ENCODE data around the gene CES5A.
"Not testable (repeated sequence)": the region's sequence is repeated elsewhere in the genome, so short reads cannot be mapped to it uniquely, and the experiment has no call there.

Gene CES5A

DNA sequence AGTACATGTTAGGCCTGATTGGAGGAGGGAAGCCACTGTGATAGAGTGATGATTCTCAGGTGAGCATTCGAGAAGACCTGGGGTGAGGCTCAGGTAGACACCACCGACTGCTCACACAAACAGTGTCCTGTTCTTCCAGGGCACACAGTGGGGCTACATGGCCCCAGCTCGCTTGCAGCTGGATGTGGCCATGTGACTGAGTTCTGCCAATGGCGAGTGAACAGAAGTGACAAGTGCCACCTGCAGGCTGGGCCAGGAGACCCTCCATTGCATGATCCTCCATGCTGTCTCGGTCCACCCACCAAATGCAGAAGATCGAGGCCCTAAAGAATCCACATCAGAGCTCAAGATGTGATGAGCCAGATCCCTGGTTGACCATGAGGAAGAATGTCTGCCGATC is 6.2 kb downstream of the CES5A start:
- H3K4me3 ChIP-seq (ENCODE audit: low read length) = no peak overlapping the region
- no peaks in the 10 kb centered on the region for H3K36me3 ChIP-seq (ENCODE audit: control insufficient read depth, insufficient read depth, low read length)
- H3K9ac ChIP-seq (ENCODE audit: low read length) = no peak overlapping the region
- no peaks in the 10 kb centered on the region for H3K27me3 ChIP-seq (ENCODE audit: control insufficient read depth, insufficient read depth, low read length)
- no peaks in the 10 kb centered on the region for H3K4me1 ChIP-seq (ENCODE audit: control insufficient read depth, insufficient read depth, low read length)
- H3K27ac ChIP-seq (ENCODE audit: low read depth, low read length) = no peak overlapping the region

DNA sequence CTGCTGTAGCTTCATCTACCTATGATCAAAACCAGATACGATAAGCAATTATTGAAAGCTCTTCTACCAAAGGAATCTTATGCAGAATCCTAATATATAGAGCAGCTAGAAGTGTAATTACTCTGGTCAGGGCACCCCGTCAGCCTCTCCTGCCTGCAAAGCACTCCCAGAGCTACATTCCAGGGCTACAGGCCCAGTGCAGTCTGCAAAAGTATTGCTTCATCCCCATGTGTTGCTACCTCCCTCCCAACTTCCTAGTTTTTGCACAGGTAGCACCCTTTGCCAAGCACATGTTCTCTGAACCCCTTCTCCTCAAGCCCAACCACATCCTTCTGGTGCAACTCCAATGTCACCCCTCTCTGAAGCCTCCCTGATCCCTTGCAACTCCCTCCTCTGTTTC is 7.0 kb downstream of the CES5A start:
- Histone ChIP-seq H3K4me3 (ENCODE audit: low read length) (no peak overlapping the region), H3K27me3 (ENCODE audit: control insufficient read depth, insufficient read depth, low read length) (no peaks in the 10 kb centered on the region), H3K36me3 (ENCODE audit: control insufficient read depth, insufficient read depth, low read length) (no peaks in the 10 kb centered on the region), H3K4me1 (ENCODE audit: control insufficient read depth, insufficient read depth, low read length) (no peaks in the 10 kb centered on the region), H3K27ac (ENCODE audit: low read depth, low read length) (no peak overlapping the region), H3K9ac (ENCODE audit: low read length) (no peak overlapping the region)

DNA sequence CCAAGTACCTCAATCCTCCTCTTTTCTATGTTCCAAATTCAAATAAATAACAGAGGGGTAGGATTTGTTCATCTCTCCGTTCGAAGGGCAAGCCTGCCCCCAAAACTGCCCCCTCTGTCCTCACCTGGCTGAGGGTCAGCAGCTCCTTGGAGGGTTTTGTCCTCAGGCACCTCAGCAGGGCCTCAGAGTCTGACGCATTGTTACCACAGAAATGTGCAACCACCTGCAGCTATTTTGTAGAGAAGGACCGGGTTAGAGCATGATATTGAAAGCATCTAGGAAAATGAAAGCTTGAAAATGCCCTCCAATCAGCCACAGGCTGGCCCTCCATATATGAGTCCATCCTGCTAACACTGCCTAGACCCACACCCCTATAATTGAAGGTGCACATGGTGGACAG is 13.9 kb downstream of the CES5A start:
- H3K27ac ChIP-seq (ENCODE audit: low read depth, low read length) = no peak overlapping the region
- no peak overlapping the region for H3K4me3 ChIP-seq (ENCODE audit: low read length)
- no peak overlapping the region for H3K9ac ChIP-seq (ENCODE audit: low read length)
- H3K4me1 ChIP-seq (ENCODE audit: control insufficient read depth, insufficient read depth, low read length) = no peaks in the 10 kb centered on the region
- H3K36me3 ChIP-seq (ENCODE audit: control insufficient read depth, insufficient read depth, low read length) = no peaks in the 10 kb centered on the region
- no peaks in the 10 kb centered on the region for H3K27me3 ChIP-seq (ENCODE audit: control insufficient read depth, insufficient read depth, low read length)

DNA sequence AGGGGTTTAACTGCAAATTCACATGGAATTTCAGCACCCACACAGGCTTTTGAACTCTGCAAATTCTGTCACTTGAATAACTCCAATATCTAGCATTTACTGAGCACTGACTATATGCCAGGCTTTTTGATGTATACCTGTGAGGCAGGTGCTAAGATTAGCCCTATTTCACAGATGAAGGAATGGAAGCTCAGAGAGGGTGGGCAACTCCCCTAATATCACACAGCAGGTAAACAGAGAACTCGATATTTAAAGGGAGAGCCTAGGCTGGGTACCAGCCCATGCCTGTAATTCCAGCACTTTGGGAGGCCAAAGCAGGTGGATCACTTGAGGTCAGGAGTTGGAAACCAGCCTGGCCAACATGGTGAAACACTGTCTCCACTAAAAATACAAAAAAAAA is 17.5 kb downstream of the CES5A start:
- not testable (repeated sequence) for H3K27ac ChIP-seq (ENCODE audit: low read depth, low read length); H3K4me1 ChIP-seq (ENCODE audit: control insufficient read depth, insufficient read depth, low read length); H3K27me3 ChIP-seq (ENCODE audit: control insufficient read depth, insufficient read depth, low read length); H3K9ac ChIP-seq (ENCODE audit: low read length); H3K4me3 ChIP-seq (ENCODE audit: low read length); H3K36me3 ChIP-seq (ENCODE audit: control insufficient read depth, insufficient read depth, low read length)

DNA sequence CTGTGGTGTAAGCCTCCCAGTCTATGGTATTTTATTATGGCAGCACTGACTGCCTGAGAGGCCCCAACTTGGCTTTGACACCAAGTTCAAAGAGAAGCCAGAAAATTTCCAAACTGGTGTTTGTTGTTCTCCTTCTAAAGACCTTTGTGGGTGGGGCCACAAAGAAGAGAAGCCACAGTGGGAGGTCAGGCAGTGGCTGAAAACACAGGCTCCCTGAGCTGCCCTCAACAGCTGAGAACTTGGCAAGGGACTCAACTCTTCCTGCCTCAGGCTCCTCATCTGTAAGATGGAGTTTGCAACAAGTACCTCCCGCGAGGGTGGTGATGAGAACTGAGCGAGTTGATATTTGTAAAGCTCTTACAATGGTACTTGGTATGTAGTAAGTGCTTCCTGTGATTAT is 18.2 kb downstream of the CES5A start:
- no peaks in the 10 kb centered on the region for H3K4me1 ChIP-seq (ENCODE audit: control insufficient read depth, insufficient read depth, low read length)
- H3K36me3 ChIP-seq (ENCODE audit: control insufficient read depth, insufficient read depth, low read length) = no peaks in the 10 kb centered on the region
- H3K4me3 ChIP-seq (ENCODE audit: low read length) = no peak overlapping the region
- no peak overlapping the region for H3K27ac ChIP-seq (ENCODE audit: low read depth, low read length)
- no peaks in the 10 kb centered on the region for H3K27me3 ChIP-seq (ENCODE audit: control insufficient read depth, insufficient read depth, low read length)
- H3K9ac ChIP-seq (ENCODE audit: low read length) = no peak overlapping the region

DNA sequence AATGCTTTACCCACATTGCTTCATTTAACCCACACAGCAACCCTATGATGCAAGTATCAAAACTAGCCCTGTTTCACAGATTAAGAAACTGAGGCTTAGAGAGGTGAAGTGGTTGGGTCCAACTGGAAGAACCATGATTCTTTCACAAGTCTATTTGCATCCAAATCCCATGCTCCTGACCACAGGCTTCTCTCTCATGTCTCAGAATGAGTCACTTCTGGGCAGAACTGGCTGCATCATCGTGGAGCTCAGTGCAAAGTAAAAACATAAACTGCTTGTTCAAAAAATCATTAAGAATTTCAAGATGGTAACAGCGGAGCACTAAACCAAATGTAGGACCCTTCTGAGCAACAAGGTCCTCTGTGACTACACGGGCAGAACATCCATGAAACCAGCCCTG is 22.1 kb downstream of the CES5A start:
- Histone ChIP-seq H3K4me3 (ENCODE audit: low read length) (no peak overlapping the region), H3K27me3 (ENCODE audit: control insufficient read depth, insufficient read depth, low read length) (no peaks in the 10 kb centered on the region), H3K36me3 (ENCODE audit: control insufficient read depth, insufficient read depth, low read length) (no peaks in the 10 kb centered on the region), H3K9ac (ENCODE audit: low read length) (no peak overlapping the region), H3K4me1 (ENCODE audit: control insufficient read depth, insufficient read depth, low read length) (no peaks in the 10 kb centered on the region), H3K27ac (ENCODE audit: low read depth, low read length) (no peak overlapping the region)

DNA sequence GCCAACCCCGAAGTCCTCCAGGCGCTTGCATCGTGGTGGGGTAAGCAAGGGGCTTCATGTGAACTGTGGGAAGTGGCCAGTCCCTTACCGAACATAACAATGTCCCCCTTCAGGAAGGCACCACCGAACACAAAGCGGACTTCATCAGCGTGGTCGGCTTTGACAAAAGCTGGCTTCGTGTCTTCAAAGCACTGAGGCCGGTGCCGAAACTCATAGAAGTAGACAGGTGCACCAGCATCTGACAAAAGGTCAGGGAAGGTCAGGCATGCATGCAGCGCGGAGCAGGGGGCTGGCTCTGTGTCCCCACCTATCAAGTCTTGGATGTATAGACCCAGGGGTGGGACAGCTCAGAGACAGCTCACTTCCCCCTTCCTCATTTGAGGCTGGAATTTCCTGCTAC is 25.6 kb downstream of the CES5A start:
- no peaks in the 10 kb centered on the region for H3K4me1 ChIP-seq (ENCODE audit: control insufficient read depth, insufficient read depth, low read length)
- H3K27ac ChIP-seq (ENCODE audit: low read depth, low read length) = no peak overlapping the region
- no peaks in the 10 kb centered on the region for H3K36me3 ChIP-seq (ENCODE audit: control insufficient read depth, insufficient read depth, low read length)
- no peak overlapping the region for H3K4me3 ChIP-seq (ENCODE audit: low read length)
- no peaks in the 10 kb centered on the region for H3K27me3 ChIP-seq (ENCODE audit: control insufficient read depth, insufficient read depth, low read length)
- no peak overlapping the region for H3K9ac ChIP-seq (ENCODE audit: low read length)

DNA sequence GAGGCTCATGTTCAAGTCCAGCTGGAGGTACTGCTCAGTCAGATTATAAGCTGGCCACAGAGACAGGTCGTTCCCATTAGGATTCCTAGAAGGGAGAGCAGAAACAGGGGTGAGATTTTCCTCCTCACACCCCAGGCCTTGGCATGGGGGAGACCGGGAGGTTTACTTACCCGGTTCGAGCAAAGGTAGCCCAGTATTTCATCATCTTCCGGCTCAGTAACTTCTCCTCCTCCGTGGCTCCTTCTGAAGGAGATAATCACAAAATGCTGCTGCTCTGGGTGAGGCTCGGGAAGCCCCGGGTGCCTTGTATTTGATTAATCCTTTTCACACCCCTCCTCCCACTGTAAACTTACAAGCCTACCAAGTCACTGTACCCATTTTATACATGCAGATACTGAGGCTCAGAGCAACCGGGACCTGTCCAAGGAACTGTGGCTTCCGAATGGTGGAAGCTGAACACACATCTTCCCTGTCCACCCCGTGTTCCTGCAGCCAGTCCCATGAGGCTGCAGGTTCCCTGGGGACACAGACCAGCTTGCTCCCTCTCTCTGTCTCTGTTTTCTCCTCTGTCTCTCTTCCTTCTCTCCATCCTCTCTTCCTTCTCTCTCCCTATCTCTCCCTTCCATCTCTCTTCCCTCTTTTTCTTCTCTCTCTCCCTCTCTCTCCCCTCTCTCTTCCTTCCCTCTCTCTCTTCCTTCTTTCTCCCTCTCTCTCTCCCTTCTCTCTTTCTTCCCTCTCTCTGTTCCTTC is 28.4 kb downstream of the CES5A start:
- Histone ChIP-seq H3K27ac (ENCODE audit: low read depth, low read length) (no peak overlapping the region), H3K27me3 (ENCODE audit: control insufficient read depth, insufficient read depth, low read length) (no peaks in the 10 kb centered on the region), H3K4me1 (ENCODE audit: control insufficient read depth, insufficient read depth, low read length) (no peaks in the 10 kb centered on the region), H3K9ac (ENCODE audit: low read length) (no peak overlapping the region), H3K4me3 (ENCODE audit: low read length) (no peak overlapping the region), H3K36me3 (ENCODE audit: control insufficient read depth, insufficient read depth, low read length) (no peaks in the 10 kb centered on the region)

DNA sequence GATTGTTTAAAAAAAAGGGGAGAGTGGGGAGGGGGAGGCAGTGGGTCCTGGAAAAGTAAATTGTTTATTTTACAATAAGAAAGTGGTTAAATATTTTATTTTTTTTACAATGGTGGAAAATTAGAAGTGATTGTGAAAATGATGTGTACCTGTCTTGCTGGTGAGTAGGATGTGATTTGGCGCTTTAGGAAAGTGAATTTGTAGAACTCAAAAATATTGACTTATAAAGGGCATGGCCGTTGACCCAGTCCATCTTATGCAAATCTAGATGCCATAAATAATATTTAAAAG is 32.1 kb downstream of the CES5A start:
- H3K27ac ChIP-seq (ENCODE audit: low read depth, low read length) = no peak overlapping the region
- no peaks in the 10 kb centered on the region for H3K27me3 ChIP-seq (ENCODE audit: control insufficient read depth, insufficient read depth, low read length)
- H3K36me3 ChIP-seq (ENCODE audit: control insufficient read depth, insufficient read depth, low read length) = no peaks in the 10 kb centered on the region
- no peaks in the 10 kb centered on the region for H3K4me1 ChIP-seq (ENCODE audit: control insufficient read depth, insufficient read depth, low read length)
- H3K9ac ChIP-seq (ENCODE audit: low read length) = no peak overlapping the region
- H3K4me3 ChIP-seq (ENCODE audit: low read length) = no peak overlapping the region

DNA sequence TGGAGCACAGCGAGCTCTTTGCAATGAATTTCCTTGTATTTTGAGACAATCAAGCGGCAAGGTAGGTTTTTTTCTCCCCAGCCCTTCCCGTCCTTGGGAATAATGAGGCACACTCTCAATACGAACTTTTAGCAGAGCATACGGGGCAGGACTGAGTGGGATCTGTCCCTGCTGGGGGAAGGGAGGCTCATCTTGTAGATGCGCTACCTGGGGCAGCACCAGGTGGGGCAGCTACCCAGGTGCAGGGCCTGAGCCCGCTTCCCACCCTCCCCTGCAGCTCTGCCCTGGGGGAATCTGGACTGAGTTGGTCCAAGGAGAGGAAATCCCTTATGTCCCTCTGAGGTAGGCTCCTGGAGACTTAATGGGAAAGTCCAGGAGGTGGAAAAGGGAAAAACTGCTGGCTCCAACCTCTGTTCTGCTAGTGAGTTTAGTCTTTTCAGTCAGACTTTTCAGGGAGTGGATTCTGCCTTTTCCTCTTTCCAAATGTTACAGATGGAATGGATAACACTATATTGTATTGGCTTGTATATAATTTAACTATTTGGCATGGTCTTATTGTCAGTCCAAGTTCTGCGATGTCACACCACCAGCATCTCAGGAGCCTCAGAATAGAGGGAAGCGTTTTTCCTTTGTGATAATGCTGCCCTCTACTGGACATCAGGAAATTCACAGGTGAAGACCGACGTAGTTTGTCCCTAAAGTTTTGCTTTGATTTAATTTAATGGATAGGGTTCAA is 32.6 kb downstream of the CES5A start:
- Histone ChIP-seq H3K4me3 (ENCODE audit: low read length) (no peak overlapping the region), H3K4me1 (ENCODE audit: control insufficient read depth, insufficient read depth, low read length) (no peaks in the 10 kb centered on the region), H3K27me3 (ENCODE audit: control insufficient read depth, insufficient read depth, low read length) (no peaks in the 10 kb centered on the region), H3K36me3 (ENCODE audit: control insufficient read depth, insufficient read depth, low read length) (no peaks in the 10 kb centered on the region), H3K9ac (ENCODE audit: low read length) (no peak overlapping the region), H3K27ac (ENCODE audit: low read depth, low read length) (no peak overlapping the region)

DNA sequence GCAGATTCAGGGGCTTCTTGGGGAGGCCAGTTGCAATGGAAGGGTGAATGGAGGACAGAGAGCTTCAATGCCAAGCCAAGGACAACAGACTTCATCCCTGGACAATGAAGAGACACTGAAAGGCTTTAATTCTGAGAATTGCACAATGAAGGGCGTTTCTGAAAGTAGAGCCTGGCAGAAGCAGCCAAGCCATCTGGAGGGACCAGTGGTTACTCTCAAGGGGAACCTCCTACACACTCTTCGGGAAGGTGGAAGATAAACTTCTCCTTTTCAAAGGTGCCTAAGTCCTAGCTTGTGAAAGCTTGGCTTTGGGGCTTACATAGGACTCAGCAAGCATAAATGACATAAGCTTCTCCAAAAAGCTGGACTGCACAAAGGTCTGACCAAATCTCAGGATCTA is 36.1 kb downstream of the CES5A start:
- no peaks in the 10 kb centered on the region for H3K36me3 ChIP-seq (ENCODE audit: control insufficient read depth, insufficient read depth, low read length)
- no peak overlapping the region for H3K9ac ChIP-seq (ENCODE audit: low read length)
- H3K4me1 ChIP-seq (ENCODE audit: control insufficient read depth, insufficient read depth, low read length) = no peaks in the 10 kb centered on the region
- no peaks in the 10 kb centered on the region for H3K27me3 ChIP-seq (ENCODE audit: control insufficient read depth, insufficient read depth, low read length)
- no peak overlapping the region for H3K4me3 ChIP-seq (ENCODE audit: low read length)
- no peak overlapping the region for H3K27ac ChIP-seq (ENCODE audit: low read depth, low read length)

DNA sequence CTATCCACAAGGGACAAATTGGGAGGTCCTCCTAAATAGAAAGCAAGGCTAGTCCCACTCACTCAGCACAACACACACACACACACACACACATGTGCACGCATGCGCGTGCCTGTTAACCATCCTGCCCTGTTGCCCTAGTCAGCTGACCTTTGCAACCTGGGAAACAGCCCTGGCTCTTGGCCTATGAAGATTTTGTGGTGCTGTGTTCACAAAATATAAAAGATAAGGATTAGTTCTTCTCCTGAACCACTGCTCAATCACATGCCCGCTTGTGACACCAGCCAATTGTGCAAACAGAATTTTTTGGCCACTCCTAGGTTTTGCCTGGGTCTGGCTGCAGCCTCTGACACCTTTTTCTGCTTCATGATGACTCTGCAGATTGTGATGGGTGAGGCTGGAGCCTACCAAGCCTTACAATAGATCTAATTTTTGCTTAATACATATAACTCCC is 39.0 kb downstream of the CES5A start:
- H3K27ac ChIP-seq (ENCODE audit: low read depth, low read length) = no peak overlapping the region
- H3K27me3 ChIP-seq (ENCODE audit: control insufficient read depth, insufficient read depth, low read length) = no peaks in the 10 kb centered on the region
- no peaks in the 10 kb centered on the region for H3K36me3 ChIP-seq (ENCODE audit: control insufficient read depth, insufficient read depth, low read length)
- H3K4me1 ChIP-seq (ENCODE audit: control insufficient read depth, insufficient read depth, low read length) = no peaks in the 10 kb centered on the region
- H3K4me3 ChIP-seq (ENCODE audit: low read length) = no peak overlapping the region
- no peak overlapping the region for H3K9ac ChIP-seq (ENCODE audit: low read length)

DNA sequence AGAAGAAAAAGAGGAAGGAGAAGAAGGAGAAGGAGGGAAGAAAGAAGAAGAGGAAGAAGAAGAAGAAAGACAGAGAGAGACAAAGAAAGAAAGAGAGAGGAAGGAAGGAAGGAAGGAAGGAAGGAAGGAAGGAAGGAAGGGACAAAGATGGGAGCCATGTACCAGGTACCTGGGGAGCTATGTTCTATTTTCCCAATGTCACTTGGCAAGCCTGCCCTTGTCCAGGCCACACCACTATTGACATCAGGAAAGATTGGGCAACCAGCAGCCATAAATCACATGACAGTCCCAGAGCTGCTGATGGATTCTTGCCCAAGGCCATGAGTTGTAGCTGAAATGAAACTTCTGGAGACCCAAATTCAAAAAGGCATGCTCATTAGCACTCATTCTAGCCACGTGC is 39.6 kb downstream of the CES5A start:
- Histone ChIP-seq H3K36me3 (ENCODE audit: control insufficient read depth, insufficient read depth, low read length) (no peaks in the 10 kb centered on the region), H3K27me3 (ENCODE audit: control insufficient read depth, insufficient read depth, low read length) (no peaks in the 10 kb centered on the region), H3K27ac (ENCODE audit: low read depth, low read length) (no peak overlapping the region), H3K9ac (ENCODE audit: low read length) (no peak overlapping the region), H3K4me1 (ENCODE audit: control insufficient read depth, insufficient read depth, low read length) (no peaks in the 10 kb centered on the region), H3K4me3 (ENCODE audit: low read length) (no peak overlapping the region)
